Measurements from ENCODE around the gene JUNB.

JUNB gene

GRCh38 chr19:12833418-12833737, 42.1 kb downstream of the JUNB start:
- no peaks in the 10 kb centered on the region for H3K36me3 ChIP-seq (ENCODE audit: control insufficient read depth, low read depth, low read length)
- H3K27ac ChIP-seq (ENCODE audit: low read length): no peak overlapping the region
- H3K9me3 ChIP-seq (ENCODE audit: control insufficient read depth, low read depth, low read length): no peaks in the 10 kb centered on the region
- H3K9ac ChIP-seq (ENCODE audit: low read length): no peak overlapping the region
- peaks cover 3% of the 10 kb centered on the region for H3K4me1 ChIP-seq (ENCODE audit: control insufficient read depth, low read depth, low read length)
- peaks cover 55% of the 10 kb centered on the region for H3K27me3 ChIP-seq (ENCODE audit: control insufficient read depth, insufficient read depth, low read length)
- H3K4me3 ChIP-seq (ENCODE audit: low read length): peak overlapping the region; percentile 34

GRCh38 chr19:12833738-12834565, 42.7 kb downstream of the JUNB start:
- peaks cover 57% of the 10 kb centered on the region for H3K27me3 ChIP-seq (ENCODE audit: control insufficient read depth, insufficient read depth, low read length)
- H3K4me3 ChIP-seq (ENCODE audit: low read length): peak overlapping the region; percentile 53
- H3K36me3 ChIP-seq (ENCODE audit: control insufficient read depth, low read depth, low read length): no peaks in the 10 kb centered on the region
- H3K4me1 ChIP-seq (ENCODE audit: control insufficient read depth, low read depth, low read length): peaks cover 4% of the 10 kb centered on the region
- H3K9me3 ChIP-seq (ENCODE audit: control insufficient read depth, low read depth, low read length): no peaks in the 10 kb centered on the region
- H3K27ac ChIP-seq (ENCODE audit: low read length): no peak overlapping the region
- no peak overlapping the region for H3K9ac ChIP-seq (ENCODE audit: low read length)

GRCh38 chr19:12834566-12834943, 43.3 kb downstream of the JUNB start, which contains the start of gene RTBDN:
TSS of gene RTBDN (minus strand) at chr19:12834579. CDS start at chr19:12829979, 4,600 bp downstream.
- Histone ChIP-seq H3K9ac (ENCODE audit: low read length) (no peak within 1 kb of the TSS), H3K27me3 (ENCODE audit: control insufficient read depth, insufficient read depth, low read length) (peaks cover 63% of the 10 kb centered on the region), H3K4me3 (ENCODE audit: low read length) (peak within 1 kb of the TSS; percentile 53), H3K4me1 (ENCODE audit: control insufficient read depth, low read depth, low read length) (peaks cover 7% of the 10 kb centered on the region), H3K9me3 (ENCODE audit: control insufficient read depth, low read depth, low read length) (no peaks in the 10 kb centered on the region), H3K27ac (ENCODE audit: low read length) (no peak within 1 kb of the TSS), H3K36me3 (ENCODE audit: control insufficient read depth, low read depth, low read length) (no peaks in the 10 kb centered on the region)

GRCh38 chr19:12834976-12835757, 43.9 kb downstream of the JUNB start:
- Histone ChIP-seq H3K4me1 (ENCODE audit: control insufficient read depth, low read depth, low read length) (peaks cover 10% of the 10 kb centered on the region), H3K27me3 (ENCODE audit: control insufficient read depth, insufficient read depth, low read length) (peaks cover 64% of the 10 kb centered on the region), H3K4me3 (ENCODE audit: low read length) (peak overlapping the region; percentile 53), H3K9ac (ENCODE audit: low read length) (no peak overlapping the region), H3K36me3 (ENCODE audit: control insufficient read depth, low read depth, low read length) (no peaks in the 10 kb centered on the region), H3K27ac (ENCODE audit: low read length) (no peak overlapping the region), H3K9me3 (ENCODE audit: control insufficient read depth, low read depth, low read length) (no peaks in the 10 kb centered on the region)

GRCh38 chr19:12836529-12836863, 45.2 kb downstream of the JUNB start:
- peaks cover 15% of the 10 kb centered on the region for H3K4me1 ChIP-seq (ENCODE audit: control insufficient read depth, low read depth, low read length)
- no peak overlapping the region for H3K9ac ChIP-seq (ENCODE audit: low read length)
- no peak overlapping the region for H3K27ac ChIP-seq (ENCODE audit: low read length)
- no peaks in the 10 kb centered on the region for H3K36me3 ChIP-seq (ENCODE audit: control insufficient read depth, low read depth, low read length)
- peaks cover 56% of the 10 kb centered on the region for H3K27me3 ChIP-seq (ENCODE audit: control insufficient read depth, insufficient read depth, low read length)
- H3K4me3 ChIP-seq (ENCODE audit: low read length): no peak overlapping the region
- H3K9me3 ChIP-seq (ENCODE audit: control insufficient read depth, low read depth, low read length): no peaks in the 10 kb centered on the region

- Histone ChIP-seq H3K9ac (ENCODE audit: low read length) (no peak overlapping the region), H3K27me3 (ENCODE audit: control insufficient read depth, insufficient read depth, low read length) (peaks cover 49% of the 10 kb centered on the region), H3K4me1 (ENCODE audit: control insufficient read depth, low read depth, low read length) (peaks cover 15% of the 10 kb centered on the region), H3K4me3 (ENCODE audit: low read length) (no peak overlapping the region), H3K27ac (ENCODE audit: low read length) (no peak overlapping the region), H3K36me3 (ENCODE audit: control insufficient read depth, low read depth, low read length) (no peaks in the 10 kb centered on the region), H3K9me3 (ENCODE audit: control insufficient read depth, low read depth, low read length) (no peaks in the 10 kb centered on the region)
Measured at GRCh38 chr19:12837225-12837624, 45.9 kb downstream of the JUNB start.

GRCh38 chr19:12838182-12838885, 47.0 kb downstream of the JUNB start, which contains the start of gene MAST1:
TSS of gene MAST1 (plus strand) at chr19:12838515. CDS start at chr19:12838573, 58 bp downstream.
- H3K9ac ChIP-seq (ENCODE audit: low read length): peak within 1 kb of the TSS; percentile 38

GRCh38 chr19:12838886-12839756, 47.8 kb downstream of the JUNB start:
- H3K9ac ChIP-seq (ENCODE audit: low read length): peak overlapping the region; percentile 38
- H3K36me3 ChIP-seq (ENCODE audit: control insufficient read depth, low read depth, low read length): no peaks in the 10 kb centered on the region
- peaks cover 39% of the 10 kb centered on the region for H3K27me3 ChIP-seq (ENCODE audit: control insufficient read depth, insufficient read depth, low read length)
- H3K27ac ChIP-seq (ENCODE audit: low read length): no peak overlapping the region
- peak overlapping the region; percentile 61 for H3K4me3 ChIP-seq (ENCODE audit: low read length)
- peaks cover 12% of the 10 kb centered on the region for H3K4me1 ChIP-seq (ENCODE audit: control insufficient read depth, low read depth, low read length)
- H3K9me3 ChIP-seq (ENCODE audit: control insufficient read depth, low read depth, low read length): no peaks in the 10 kb centered on the region

More at GRCh38 chr19:12838182-12838885, 47.0 kb downstream of the JUNB start, which contains the start of gene MAST1:
- peaks cover 12% of the 10 kb centered on the region for H3K4me1 ChIP-seq (ENCODE audit: control insufficient read depth, low read depth, low read length)
- H3K27ac ChIP-seq (ENCODE audit: low read length): no peak within 1 kb of the TSS
- no peaks in the 10 kb centered on the region for H3K36me3 ChIP-seq (ENCODE audit: control insufficient read depth, low read depth, low read length)
- H3K4me3 ChIP-seq (ENCODE audit: low read length): peak within 1 kb of the TSS; percentile 61
- no peaks in the 10 kb centered on the region for H3K9me3 ChIP-seq (ENCODE audit: control insufficient read depth, low read depth, low read length)
- peaks cover 41% of the 10 kb centered on the region for H3K27me3 ChIP-seq (ENCODE audit: control insufficient read depth, insufficient read depth, low read length)

GRCh38 chr19:12840091-12841079, 49.1 kb downstream of the JUNB start:
- Histone ChIP-seq H3K27ac (ENCODE audit: low read length) (peak overlapping the region; percentile 61), H3K36me3 (ENCODE audit: control insufficient read depth, low read depth, low read length) (no peaks in the 10 kb centered on the region), H3K4me1 (ENCODE audit: control insufficient read depth, low read depth, low read length) (peaks cover 12% of the 10 kb centered on the region), H3K9ac (ENCODE audit: low read length) (peak overlapping the region; percentile 40), H3K9me3 (ENCODE audit: control insufficient read depth, low read depth, low read length) (no peaks in the 10 kb centered on the region), H3K4me3 (ENCODE audit: low read length) (peak overlapping the region; percentile 59), H3K27me3 (ENCODE audit: control insufficient read depth, insufficient read depth, low read length) (peaks cover 26% of the 10 kb centered on the region)

- Histone ChIP-seq H3K9ac (ENCODE audit: low read length) (peak overlapping the region; percentile 40), H3K27ac (ENCODE audit: low read length) (peak overlapping the region; percentile 61), H3K4me3 (ENCODE audit: low read length) (peak overlapping the region; percentile 59), H3K4me1 (ENCODE audit: control insufficient read depth, low read depth, low read length) (peaks cover 12% of the 10 kb centered on the region), H3K9me3 (ENCODE audit: control insufficient read depth, low read depth, low read length) (no peaks in the 10 kb centered on the region), H3K36me3 (ENCODE audit: control insufficient read depth, low read depth, low read length) (no peaks in the 10 kb centered on the region), H3K27me3 (ENCODE audit: control insufficient read depth, insufficient read depth, low read length) (peaks cover 19% of the 10 kb centered on the region)
Measured at GRCh38 chr19:12841094-12841493, 49.8 kb downstream of the JUNB start.
